Measurements from ENCODE around the gene SPCS1.
"Not testable (repeated sequence)": the region's sequence is repeated elsewhere in the genome, so short reads cannot be mapped to it uniquely, and the experiment has no call there.

Gene SPCS1

DNA sequence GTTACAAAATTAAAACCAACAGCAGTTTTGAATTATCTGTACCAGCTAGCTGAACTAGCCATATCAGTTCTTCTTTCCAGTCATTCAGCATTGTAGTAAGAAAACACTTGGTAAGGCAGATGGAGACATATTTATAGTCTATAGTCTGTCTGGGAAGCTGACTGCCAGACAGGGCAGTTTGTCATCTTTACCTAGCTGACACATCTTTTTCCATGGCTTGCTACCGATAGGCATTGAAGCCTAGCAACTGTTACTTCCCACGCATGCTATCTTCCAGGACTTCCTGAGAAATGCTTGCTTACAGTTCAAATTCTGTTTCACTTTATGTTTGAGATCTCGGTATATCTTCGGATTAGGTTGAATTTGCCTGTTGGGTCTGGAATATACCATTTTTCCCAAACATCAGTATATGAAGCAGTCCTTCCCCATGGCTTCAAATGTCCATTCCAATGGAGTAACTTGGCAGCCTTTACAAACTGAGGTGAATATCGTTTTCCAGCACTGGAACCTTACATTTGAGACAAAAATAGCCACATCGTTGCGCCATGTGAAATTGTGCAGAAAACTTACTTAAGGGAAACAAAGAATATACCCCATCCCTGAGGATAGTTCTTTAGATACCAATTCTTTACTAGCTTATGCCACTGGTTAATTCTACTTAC, 11.2 kb upstream of the SPCS1 start:
- DNase-seq (ENCODE audit: low read depth), result no peak

GRCh38 chr3:52695798-52696671, 9.9 kb upstream of the SPCS1 start:
- DNase-seq (ENCODE audit: low read depth), result no peak

DNA sequence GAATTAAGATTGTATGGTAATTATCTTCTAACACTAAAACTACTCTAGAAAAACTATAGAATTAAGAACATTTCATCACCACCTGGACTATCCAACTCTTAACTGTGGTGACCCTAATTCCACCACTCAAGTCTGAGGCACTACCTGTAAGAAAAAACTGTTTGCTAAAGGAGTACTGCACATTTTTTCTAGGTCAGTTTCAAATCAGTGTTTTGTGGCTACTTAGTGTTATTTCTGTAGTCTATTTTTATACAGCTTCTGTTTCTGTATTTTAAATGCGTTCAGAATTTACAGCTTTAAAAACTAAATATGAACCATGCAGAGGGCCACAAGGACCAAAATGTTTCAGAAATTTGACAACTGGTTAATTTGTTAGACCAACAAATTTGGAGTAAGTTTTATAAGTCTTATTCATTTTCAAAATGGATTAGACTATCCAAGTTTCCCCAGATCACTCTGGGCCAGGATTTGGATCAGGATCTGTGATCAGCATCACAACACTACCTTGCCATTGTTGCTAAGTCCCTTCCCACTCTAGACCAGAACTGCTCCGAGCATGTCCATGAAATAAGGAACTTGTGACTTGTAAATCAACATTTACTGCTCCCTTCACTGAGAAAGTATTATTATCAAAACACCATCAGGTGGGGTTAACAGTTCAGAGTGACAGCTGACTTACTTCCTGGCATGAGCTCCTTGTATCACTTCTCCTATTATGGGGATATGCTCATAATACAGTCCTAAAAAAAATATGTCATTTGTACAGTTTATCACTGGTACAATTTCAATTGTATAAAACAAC, 8.9 kb upstream of the SPCS1 start:
- DNase-seq (ENCODE audit: low read depth), result no peak

- no peak for DNase-seq (ENCODE audit: low read depth)
Observed at GRCh38 chr3:52697632-52697965, 8.3 kb upstream of the SPCS1 start.

- no peak for DNase-seq (ENCODE audit: low read depth)
Observed at GRCh38 chr3:52703341-52703740, 2.6 kb upstream of the SPCS1 start.

DNA sequence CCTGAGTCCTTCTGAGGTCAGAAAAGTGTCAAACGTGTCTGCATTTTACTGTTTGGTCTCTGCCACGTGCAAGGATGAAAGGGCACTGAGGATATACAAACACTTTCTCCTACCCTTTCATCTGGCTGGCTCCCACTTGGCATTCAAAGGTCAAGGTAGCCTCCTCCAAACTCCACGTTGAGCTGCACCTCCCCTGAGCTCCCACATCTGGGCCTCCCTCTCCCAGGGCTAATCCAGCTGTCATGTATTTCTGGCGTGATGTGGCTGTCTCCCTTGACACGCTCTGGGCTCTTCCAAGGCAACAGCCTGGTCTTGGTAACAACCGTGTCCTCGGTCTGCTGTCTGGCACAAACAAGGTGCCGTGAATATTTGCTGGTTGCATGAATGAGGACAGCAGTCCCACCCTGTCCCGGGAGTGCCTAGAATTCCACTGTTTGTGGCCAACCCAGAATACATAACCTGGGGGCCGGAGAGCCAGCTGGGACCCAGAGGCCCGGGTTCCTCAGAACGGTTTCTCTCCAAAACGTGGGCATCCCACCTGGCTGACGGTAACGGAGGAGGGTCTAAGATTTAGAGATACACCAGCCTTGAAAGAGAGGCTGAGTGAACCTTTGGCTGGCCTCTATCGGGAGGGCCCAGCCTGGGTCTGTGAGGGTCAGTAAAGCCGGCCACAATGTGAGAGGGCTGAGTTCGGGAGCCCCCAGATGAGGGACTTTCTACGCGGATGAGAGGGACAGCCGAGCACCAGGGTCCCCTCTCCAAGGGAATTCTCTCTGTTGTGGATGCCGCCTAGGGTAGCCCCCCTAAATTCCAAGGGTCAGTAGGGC, 1.1 kb upstream of the SPCS1 start:
- DNase-seq (ENCODE audit: low read depth), result no peak

DNA sequence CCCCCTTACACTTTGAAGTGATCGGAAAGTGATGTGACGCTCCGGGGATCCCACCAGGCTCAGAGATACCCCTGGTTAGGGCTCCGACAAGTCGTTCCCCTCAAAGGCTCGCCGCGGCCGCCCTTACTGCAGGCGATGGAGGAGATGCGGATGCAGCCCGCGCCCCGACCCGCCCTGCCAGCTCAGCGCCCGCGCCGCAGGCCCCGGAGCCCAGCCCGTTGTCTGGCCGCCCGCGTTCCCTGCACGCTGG, 543 bp upstream of the SPCS1 start:
- DNase-seq (ENCODE audit: low read depth), result no peak

- DNase-seq (ENCODE audit: low read depth), result no peak
Observed at GRCh38 chr3:52707585-52707984, 1.7 kb downstream of the SPCS1 start.

DNA sequence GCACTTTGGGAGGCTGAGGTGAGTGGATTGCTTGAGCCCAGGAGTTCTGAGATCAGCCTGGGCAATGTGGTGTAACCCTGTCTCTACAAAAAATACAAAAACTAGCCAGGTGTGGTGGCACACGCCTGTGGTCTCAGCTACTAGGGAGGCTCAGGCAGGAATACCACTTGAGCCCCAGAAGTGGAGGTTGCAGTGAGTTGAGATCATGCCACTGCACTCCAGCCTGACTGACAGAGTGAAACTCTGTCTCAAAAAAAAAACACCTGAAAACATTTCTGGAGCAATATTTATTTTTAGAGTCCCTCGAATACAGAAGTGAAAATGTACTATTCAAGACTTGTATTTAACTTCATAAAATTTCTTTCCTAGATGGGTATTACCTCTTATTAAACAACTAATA, 4.6 kb downstream of the SPCS1 start:
- DNase-seq (ENCODE audit: low read depth), result no peak

DNA sequence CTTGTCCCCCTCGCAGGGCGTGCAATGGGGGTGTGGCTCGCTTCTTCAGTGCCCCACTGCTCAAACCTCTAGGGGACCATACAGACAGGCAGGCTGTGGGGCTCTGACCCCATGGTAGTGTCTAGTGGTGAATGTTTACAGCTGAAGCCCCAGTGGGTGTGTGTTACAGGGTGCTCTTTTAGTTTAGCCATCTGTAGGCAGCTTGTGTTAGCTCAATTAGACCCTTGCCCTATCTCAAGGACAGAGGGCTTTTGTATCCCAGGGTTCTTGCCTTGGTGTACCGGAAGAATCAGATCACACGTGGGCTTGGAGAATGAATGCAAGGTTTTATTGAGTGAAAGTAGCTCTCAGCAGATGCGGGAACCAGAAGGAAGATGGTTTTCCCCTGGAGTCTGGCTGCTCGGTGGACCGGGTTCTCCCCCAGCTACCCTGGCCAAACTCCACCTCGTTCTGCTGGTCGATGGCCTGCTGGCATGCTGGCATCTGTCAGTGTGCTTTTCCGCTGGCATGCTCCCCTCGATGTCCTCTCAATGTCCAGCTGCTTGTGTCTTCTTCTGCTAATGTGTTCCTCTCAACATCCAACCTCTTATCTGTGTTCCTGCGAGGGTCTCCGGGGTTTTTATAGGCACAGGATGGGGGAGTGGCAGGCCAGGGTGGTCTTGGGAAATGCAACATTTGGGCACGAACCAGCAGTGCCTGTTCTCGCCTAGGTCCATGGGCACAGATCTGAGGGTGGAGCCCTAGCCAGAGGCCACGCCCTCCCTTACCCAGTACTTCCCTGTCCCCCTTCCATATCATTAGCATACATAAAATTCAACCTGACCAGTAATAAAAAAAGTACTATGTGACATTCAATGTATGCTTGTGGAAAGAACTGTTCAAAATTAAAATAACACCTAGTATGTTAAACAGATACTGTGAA, 6.6 kb downstream of the SPCS1 start:
- no peak for DNase-seq (ENCODE audit: low read depth)

GRCh38 chr3:52714335-52715302, 8.7 kb downstream of the SPCS1 start:
- DNase-seq (ENCODE audit: low read depth), result no peak

GRCh38 chr3:52715714-52716305, 9.9 kb downstream of the SPCS1 start:
- DNase-seq (ENCODE audit: low read depth), result no peak

DNA sequence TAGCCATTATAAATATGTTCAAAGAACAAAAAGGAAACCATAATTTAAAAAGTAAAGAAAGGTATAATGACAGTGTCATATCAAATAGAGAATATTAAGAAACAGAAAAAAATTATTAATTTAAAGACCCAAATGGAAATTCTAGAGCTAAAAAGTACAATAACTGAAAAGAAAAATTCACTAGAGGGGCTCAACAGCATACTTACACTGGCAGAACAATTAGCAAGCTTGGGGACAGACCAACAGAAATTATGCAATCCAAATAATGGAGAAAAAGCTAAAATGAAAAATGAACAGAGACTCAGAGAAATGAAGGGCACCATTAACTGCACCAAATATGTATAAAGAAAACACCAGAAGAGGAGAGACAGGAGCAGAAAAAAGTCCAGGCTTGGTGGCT, 13.7 kb downstream of the SPCS1 start:
- DNase-seq (ENCODE audit: low read depth), result no peak

DNA sequence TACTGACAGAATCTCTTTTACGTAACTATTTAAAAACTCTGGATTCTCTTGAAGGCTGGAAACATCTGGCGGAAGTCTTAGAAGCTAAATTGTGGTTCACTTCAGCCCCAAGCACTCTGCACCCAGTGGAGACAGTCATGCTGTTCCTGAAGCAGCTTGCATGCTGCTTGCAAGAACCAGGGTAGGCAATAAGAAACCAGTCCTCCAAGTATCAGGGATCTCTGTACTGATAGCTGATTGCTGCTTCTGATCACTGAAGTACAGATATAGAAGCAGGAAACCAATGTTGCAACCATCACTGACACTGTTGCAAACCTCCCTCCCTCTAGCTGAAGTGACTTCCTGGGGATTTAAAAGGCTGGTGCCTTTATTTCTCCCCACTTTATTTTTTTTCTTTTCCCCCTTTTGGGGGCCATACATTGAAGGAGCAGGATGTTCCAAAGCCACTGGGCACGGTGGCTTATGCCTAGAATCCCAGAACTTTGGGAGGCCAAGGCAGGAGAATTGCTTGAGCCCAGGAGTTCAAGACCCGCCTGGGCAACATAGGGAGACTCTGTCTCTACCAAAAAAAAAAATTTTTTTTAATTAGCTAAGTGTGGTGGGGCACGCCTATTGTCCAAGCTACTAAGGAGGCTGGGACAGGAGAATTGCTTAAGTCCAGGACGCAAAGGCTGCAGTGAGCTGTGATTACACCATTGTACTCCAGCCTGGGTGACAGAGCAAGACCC, 15.3 kb downstream of the SPCS1 start:
- DNase-seq (ENCODE audit: low read depth), result no peak

DNA sequence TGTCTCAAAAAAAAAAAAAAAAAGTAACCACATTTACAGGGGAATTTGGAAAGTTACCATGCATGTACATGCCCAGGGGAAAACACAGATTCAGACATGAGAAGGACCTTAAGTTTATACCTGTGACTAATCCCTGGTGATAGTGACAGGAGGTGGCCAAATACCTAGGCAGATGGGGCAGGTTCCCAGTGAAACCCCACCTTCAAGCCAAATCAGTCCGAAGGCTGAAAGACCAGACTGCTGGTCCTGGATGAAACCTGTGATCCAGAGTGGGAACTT, 15.8 kb downstream of the SPCS1 start:
- DNase-seq (ENCODE audit: low read depth), result no peak

DNA sequence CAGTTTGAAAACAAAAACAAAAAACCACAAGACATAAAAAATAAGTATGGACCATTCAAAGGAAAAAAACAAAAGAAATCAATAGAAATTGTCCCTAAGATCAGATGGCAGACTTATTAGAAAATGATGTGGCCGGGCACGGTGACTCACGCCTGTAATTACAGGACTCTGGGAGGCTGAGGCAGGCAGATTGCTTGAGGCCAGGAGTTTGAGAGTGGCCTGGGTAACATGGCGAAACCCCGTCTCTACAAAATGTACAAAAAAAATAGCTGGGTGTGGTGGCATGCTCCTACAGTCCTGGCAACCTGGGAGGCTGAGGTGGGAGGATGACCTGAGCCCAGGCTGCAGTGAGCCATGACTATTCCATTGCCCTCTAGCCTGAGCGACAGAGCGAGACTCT, 16.6 kb downstream of the SPCS1 start:
- DNase-seq (ENCODE audit: low read depth), result no peak

- no peak for DNase-seq (ENCODE audit: low read depth)
Observed at GRCh38 chr3:52723935-52724334, 18.0 kb downstream of the SPCS1 start.

DNA sequence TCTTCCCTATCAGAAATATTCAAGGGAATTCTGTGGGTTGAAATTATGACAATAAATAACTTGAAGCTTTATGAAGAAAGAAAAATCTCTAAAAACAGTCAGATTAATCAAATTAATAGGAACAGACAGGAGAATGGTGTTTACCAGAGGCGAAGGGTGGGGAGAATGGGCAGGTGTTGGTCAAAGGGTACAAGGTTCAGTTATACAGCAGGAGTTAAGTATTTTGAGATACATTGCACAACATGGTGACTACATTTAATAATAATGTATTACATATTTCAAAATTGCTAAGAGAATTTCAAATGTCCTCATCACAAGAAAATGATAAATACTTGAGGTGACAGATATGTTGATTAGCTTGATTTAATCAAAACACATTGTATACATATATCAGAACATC, 18.6 kb downstream of the SPCS1 start:
- no peak for DNase-seq (ENCODE audit: low read depth)

- not testable (repeated sequence) for DNase-seq (ENCODE audit: low read depth)
Observed at GRCh38 chr3:52728753-52729152, 22.8 kb downstream of the SPCS1 start.

Measured in activated T-cell treated with anti-CD3 and anti-CD28 coated beads for 48 hours (primary cell).